IPS DF 6.9 (cell line): ENCODE measurements around the gene SLC26A5.

Experiments
- DNase-seq: peaks from one replicate; pipeline ENCODE4 v3.0.0-alpha.2; 2013; ENCODE audit warnings: low read depth, low spot score
- H3K27ac ChIP-seq: one replicate; pipeline ENCODE4 v1.5.1; 2013; ENCODE audit warnings: low read length, control low read depth
- H3K27me3 ChIP-seq: 2 replicates; pipeline ENCODE4 v1.6.1; 2013; ENCODE audit warnings: mild to moderate bottlenecking, low read length; ENCODE audit not compliant: control insufficient read depth, insufficient read depth
- H3K36me3 ChIP-seq: 2 replicates; pipeline ENCODE4 v1.6.1; 2013; ENCODE audit warnings: low read length; ENCODE audit not compliant: control insufficient read depth, insufficient read depth
- H3K4me1 ChIP-seq: 2 replicates; pipeline ENCODE4 v1.6.1; 2013; ENCODE audit warnings: low read length; ENCODE audit not compliant: control insufficient read depth, insufficient read depth
- H3K4me3 ChIP-seq: 2 replicates; pipeline ENCODE4 v1.5.1; 2013; ENCODE audit warnings: mild to moderate bottlenecking, low read length
- H3K9me3 ChIP-seq: 2 replicates; pipeline ENCODE4 v1.6.1; 2013; ENCODE audit warnings: low read length, inconsistent platforms; ENCODE audit not compliant: control insufficient read depth, insufficient read depth
- WGBS: extraction: QIAGEN DNeasy Blood & Tissue Kit; methylation state at CpG from one replicate; pipeline ENCODE4 v1.1.7; 2013; ENCODE audit warnings: mixed read lengths, missing lambda C conversion rate; ENCODE audit not compliant: insufficient read length, insufficient coverage; 5-methylcytosine and 5-hydroxymethylcytosine counted together

SLC26A5 gene

DNA sequence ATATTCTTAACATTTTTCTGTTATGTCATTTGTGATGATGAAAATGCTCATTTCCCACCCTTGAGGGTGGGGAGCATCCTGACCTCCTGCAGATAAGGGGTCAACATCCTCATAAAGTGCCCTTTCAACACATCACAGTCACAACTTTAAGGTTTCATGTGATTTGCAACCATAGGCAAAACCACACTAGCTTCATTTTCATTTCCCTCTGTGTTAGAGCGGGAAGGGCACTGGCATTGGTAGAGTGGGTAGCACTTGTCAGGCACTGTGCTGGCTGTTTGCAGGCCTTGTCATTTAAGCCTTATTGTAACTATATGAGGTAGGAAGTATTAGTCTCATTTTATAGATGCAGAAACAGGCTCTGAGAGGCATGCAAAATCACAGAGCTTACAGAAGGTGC lies 58.8 kb downstream of the SLC26A5 start:
- no peaks in the 10 kb centered on the region for H3K27me3 ChIP-seq
- H3K4me3 ChIP-seq = no peak overlapping the region
- H3K27ac ChIP-seq = no peak overlapping the region
- no peaks in the 10 kb centered on the region for H3K36me3 ChIP-seq
- H3K9me3 ChIP-seq = no peaks in the 10 kb centered on the region
- no peaks in the 10 kb centered on the region for H3K4me1 ChIP-seq
- no CpG with 5 or more reads among the region's 1 CpG for WGBS
- DNase-seq = no peak

DNA sequence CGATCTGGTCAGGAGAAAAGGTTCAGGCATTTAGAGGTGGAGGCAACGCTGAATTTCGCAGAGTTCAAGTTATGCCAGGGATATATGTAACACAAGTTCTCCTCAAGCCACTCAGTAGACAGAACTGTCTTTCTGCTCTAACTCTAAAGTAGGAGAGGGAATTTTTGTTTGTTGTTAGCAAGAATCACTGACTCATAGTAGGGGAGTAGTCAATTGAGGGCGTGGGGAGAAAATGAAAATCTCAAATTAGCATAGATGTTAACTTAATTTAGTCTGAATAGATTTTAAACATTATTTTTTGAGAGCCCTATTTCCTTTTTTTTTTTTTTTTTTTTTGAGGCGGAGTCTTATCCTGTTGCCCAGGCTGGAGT lies 64.0 kb downstream of the SLC26A5 start:
- no peaks in the 10 kb centered on the region for H3K36me3 ChIP-seq
- H3K27me3 ChIP-seq = no peaks in the 10 kb centered on the region
- no peak for DNase-seq
- H3K4me3 ChIP-seq = no peak overlapping the region
- 100% methylated on average over 1 of the region's 5 CpGs for WGBS
- H3K9me3 ChIP-seq = no peaks in the 10 kb centered on the region
- H3K27ac ChIP-seq = no peak overlapping the region
- H3K4me1 ChIP-seq = no peaks in the 10 kb centered on the region

DNA sequence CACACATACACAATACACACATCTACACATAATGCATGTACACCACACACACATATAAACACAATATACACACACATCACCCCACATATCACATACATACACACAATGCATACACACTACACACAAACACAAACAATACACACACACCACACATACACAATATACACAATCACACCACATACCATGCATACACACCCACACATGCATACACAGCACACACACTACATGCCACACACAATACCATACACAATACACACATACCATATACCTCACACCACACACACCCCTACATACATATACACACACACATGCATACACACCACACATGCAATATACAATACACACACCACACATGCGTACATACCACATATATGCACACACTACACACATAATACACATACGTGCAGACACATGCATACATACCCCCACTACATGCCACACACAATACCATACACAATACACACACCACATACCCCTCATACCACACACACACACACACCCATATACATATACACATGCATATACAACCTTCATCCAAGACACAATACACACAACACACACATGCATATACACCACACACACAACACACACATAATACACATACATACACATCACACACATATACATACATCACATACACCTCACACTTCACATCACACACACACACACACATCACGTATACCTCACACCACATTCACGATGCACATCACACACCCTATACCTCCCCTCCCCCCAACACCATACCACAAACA lies 64.6 kb downstream of the SLC26A5 start:
- 100% methylated on average over 3 of the region's 4 CpGs for WGBS

DNA sequence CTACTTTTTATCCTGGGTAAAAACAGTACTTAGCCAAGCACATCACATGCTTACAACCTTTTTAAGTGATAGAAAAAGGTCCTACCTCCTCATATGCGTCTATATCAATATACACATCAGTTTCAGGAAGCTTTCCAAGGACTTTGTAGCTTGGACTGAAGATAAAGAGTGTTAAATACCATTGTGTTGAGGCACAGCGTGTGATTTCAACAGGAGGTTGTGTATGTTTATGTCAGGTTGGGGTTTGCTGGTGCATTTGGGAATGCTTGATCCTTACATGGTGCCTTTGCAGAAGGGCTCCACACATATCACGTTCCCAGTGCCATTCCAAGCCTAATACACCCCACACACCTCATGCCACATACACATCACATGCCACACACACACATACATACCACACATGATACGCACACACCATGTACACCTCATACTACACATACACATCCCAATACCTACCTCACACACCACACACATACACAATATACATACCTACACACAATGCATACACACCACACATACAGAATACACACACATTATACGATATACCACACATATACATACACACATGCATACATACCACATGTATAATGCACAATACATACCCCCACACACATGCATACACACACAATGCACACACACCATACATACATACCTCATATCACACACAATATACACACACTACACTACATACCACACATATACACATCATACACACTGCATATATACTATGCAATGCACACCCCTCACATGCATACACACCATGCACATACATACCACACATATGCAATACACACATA lies 65.4 kb downstream of the SLC26A5 start:
- DNase-seq = no peak
- WGBS = 100% methylated on average over 2 of the region's 5 CpGs

More for the DNA sequence above, 64.6 kb downstream of the SLC26A5 start:
- Histone ChIP-seq H3K27ac (no peak overlapping the region), H3K4me3 (no peak overlapping the region), H3K4me1 (no peaks in the 10 kb centered on the region), H3K9me3 (no peaks in the 10 kb centered on the region), H3K27me3 (no peaks in the 10 kb centered on the region), H3K36me3 (no peaks in the 10 kb centered on the region)
- no peak for DNase-seq

DNA sequence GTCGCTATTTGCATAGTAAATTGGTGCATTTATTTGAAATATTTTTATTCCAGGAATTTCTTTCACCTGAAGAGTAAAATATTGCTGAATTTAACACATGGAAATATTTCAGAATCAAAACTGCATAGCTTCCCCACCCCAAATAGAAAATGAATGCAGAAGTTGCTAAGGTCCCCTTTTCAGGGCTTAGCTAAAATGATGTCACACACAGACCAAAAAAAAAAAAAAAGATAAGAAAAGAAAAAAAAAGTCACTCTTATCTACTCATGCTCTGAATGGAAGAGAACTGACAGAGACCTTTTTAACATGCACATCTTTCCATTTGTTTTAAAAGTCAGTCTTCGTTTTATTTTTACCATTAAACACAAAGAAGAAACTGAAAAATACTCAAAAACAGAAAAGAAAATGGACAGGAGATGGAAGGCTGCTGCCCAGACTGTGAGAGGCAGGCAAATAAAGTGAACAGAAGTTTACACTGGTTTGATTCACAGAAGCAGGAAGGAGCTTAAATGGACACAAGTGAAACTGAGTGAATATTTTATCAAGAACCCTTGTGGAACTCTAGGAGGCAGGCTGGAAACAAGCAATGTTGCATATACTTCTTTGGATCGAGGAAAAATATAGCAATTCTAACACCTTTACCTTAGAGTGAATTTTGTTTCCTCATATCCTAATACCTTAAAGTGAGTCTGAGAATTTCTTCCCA lies 66.6 kb downstream of the SLC26A5 start:
- no peaks in the 10 kb centered on the region for H3K36me3 ChIP-seq
- no peaks in the 10 kb centered on the region for H3K4me1 ChIP-seq
- no peaks in the 10 kb centered on the region for H3K27me3 ChIP-seq
- no peak overlapping the region for H3K27ac ChIP-seq
- no peaks in the 10 kb centered on the region for H3K9me3 ChIP-seq
- no peak overlapping the region for H3K4me3 ChIP-seq
- no peak for DNase-seq
- WGBS = no CpG with 5 or more reads among the region's 3 CpGs

More for the DNA sequence above, 65.4 kb downstream of the SLC26A5 start:
- no peak overlapping the region for H3K27ac ChIP-seq
- no peaks in the 10 kb centered on the region for H3K4me1 ChIP-seq
- no peaks in the 10 kb centered on the region for H3K36me3 ChIP-seq
- H3K27me3 ChIP-seq = no peaks in the 10 kb centered on the region
- H3K4me3 ChIP-seq = no peak overlapping the region
- no peaks in the 10 kb centered on the region for H3K9me3 ChIP-seq

DNA sequence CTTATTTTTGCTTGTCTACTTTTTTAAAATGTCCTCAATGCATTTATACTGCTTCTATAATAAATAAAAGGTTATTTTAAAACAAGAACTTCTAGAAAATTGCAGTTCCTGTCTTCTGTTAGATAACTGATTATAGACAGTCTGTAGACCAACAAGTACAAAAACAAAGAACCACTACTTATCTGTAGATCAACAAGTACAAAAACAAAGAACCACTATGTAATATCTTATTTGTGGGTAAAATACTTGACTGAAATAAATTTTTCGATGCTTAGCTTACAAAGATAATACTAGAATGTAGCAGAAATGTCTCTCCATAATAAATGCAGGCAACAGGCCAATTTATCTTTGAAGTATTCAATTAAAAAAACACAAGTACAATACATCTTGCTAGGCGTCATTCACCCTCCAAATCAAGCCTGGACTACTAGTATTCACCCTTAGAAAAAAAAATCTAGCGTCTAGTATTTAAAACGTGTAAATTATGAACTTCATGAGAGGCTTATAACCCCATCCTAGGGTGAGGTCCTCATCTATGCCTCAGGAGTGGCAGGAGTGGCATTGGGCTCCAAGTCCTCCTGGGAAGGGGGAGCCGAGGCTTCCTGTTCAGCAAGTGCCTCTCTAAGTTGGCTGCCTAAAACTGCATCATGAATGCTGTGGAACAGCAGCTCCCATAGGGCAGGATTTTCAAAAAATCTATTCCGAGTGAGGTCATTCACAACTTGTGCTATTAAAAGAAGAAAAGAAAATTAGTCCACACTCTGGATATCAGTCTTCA lies 72.0 kb downstream of the SLC26A5 start:
- no CpG with 5 or more reads among the region's 6 CpGs for WGBS
- Histone ChIP-seq H3K4me1 (no peaks in the 10 kb centered on the region), H3K27ac (no peak overlapping the region), H3K4me3 (no peak overlapping the region), H3K27me3 (no peaks in the 10 kb centered on the region), H3K9me3 (no peaks in the 10 kb centered on the region), H3K36me3 (no peaks in the 10 kb centered on the region)
- DNase-seq = no peak

DNA sequence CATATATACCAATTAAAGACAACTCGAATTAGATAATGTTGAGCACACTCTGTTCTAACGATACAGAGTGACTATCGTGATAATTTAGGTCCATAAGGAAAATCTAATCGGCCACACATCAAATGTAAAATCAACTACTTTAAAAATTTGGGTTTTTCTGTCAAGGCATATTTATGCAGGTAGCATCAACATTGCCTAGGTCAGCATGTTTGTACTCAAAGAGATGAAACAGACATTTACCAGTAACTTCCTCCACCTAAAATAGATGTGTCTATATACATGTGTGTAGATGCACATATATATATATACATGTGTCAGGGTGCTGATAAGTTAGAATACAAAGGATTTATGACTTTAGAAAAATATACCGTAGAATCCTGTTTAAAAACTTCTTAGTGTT lies 76.6 kb downstream of the SLC26A5 start:
- Histone ChIP-seq H3K36me3 (peaks cover 10% of the 10 kb centered on the region; the same call in 1 of the 2 replicates), H3K9me3 (no peaks in the 10 kb centered on the region), H3K4me1 (no peaks in the 10 kb centered on the region), H3K27me3 (no peaks in the 10 kb centered on the region), H3K27ac (no peak overlapping the region), H3K4me3 (no peak overlapping the region)
- DNase-seq = no peak
- WGBS = 100% methylated on average over 1 of the region's 5 CpGs

DNA sequence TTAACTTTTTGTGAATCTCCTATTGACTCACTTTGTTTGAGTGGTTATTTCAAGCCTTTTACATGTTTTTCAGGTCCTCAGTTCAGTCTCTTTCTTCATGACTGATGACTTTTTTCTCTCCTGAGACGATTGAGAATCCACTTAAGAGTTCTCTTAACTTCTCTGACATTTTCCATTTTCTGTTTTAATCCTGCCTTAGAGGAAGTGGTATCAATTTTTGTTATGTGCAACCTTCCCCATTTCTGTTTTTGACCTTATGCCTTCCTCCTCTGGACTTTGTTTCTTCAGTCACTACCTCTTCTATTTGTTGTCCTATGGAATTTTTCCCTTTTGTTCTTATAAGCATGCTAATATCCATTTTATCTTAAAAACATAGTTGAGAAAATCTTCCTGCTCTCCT lies 96.2 kb downstream of the SLC26A5 start:
- DNase-seq = no peak
- Histone ChIP-seq H3K9me3 (no peaks in the 10 kb centered on the region), H3K27me3 (no peaks in the 10 kb centered on the region), H3K4me1 (no peaks in the 10 kb centered on the region), H3K36me3 (0 out of 2 replicates have a peak, but pooled peaks cover 3% of the 10 kb centered on the region), H3K27ac (no peak overlapping the region), H3K4me3 (no peak overlapping the region)
- WGBS = no CpG with 5 or more reads among the region's 1 CpG

DNA sequence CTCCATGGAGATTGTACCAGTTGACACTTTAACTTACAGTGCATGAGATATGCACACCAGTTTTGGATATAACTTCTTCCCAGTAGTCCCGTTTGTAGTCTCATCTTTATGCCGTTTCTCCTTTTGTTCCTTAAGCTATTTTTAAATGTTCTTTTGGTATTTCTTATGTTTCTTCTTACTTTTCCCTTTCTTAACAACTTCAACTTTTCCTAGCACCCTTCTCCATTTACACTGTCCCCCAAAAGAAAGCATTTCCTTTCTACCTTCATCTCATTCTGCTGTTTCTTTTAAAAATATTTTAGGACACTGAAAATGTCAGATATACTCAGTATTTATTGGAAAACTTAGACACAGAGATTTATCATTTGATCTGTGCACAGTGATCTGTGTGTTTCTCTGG lies 97.0 kb downstream of the SLC26A5 start:
- Histone ChIP-seq H3K27me3 (no peaks in the 10 kb centered on the region), H3K4me3 (no peak overlapping the region), H3K36me3 (0 out of 2 replicates have a peak, but pooled peaks cover 3% of the 10 kb centered on the region), H3K4me1 (no peaks in the 10 kb centered on the region), H3K9me3 (no peaks in the 10 kb centered on the region), H3K27ac (no peak overlapping the region)
- no CpG with 5 or more reads among the region's 2 CpGs for WGBS
- DNase-seq = no peak

DNA sequence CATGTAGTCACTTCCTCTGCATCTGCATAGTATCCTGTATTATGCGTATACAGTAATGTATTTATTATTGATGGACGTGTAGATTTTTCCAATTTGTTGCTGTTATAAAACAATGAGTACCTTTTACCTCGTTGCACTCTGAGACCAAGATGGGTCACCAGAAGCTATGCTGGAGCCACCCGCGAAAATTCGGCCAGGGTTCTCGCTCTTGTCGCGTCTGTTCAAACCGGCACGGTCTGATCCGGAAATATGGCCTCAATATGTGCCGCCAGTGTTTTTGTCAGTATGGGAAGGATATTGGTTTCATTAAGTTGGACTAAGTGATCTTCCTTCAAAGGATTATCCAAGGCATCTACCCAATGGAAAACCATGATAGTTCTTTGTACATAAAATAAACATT lies 97.6 kb downstream of the SLC26A5 start:
- Histone ChIP-seq H3K27me3 (no peaks in the 10 kb centered on the region), H3K36me3 (0 out of 2 replicates have a peak, but pooled peaks cover 3% of the 10 kb centered on the region), H3K4me1 (no peaks in the 10 kb centered on the region), H3K9me3 (no peaks in the 10 kb centered on the region), H3K4me3 (peak overlapping the region; percentile 24; the same call in 1 of the 2 replicates), H3K27ac (no peak overlapping the region)
- WGBS = no CpG with 5 or more reads among the region's 13 CpGs
- DNase-seq = no peak
